ENCODE measurements around the gene SLC26A4.

DNA sequence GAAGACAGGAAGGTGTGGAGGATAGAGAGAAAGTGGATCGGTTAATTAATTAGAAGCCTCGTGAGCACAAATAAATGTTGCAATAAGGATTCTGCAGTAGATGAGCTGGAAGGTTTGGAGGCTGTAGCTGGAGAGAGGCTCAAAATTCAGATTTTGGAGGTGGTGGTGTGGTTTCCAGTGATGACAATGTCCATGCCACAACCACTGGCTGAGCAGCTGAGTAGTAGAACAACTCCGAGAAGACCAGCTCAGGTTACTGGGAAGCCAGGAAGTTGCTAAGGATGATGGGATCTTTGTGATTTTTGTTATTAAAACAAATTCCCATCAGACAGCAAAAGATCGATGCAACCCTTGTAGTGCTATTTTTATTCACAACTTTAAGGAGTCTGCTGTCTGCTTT is 7.7 kb downstream of the SLC26A4 start:
- TF ChIP-seq CTCF (IDR thresholded peaks at IDR 0.05; ENCODE audit: borderline replicate concordance, extremely low read depth, low read length, poor library complexity, severe bottlenecking) (no peak), EZH2 (IDR thresholded peaks at IDR 0.05; ENCODE audit: borderline replicate concordance, low read depth, low read length, severe bottlenecking) (no peak)
